A549 (cell line): ENCODE measurements around the gene LINGO3. TPM values are rescaled to one million over a fixed set of nuclear protein-coding genes. Genes with fewer than 3 reads are reported as not detected.

Experiments used
- ATAC-seq, 2 experiments: fragments of 200-7000 bp in 1 of 2; fragments of >200 bp in 1 of 2; cut with Nextera tagmentation in 1 of 2; cut with Tn5 transposase in 1 of 2; 3 replicates each; pipeline versions ENCODE4 v1.8.0 to v1.9.1; 2018 to 2020; ENCODE audit warnings: mild to moderate bottlenecking in 1 of 2, moderate library complexity in 1 of 2
- CTCF ChIA-PET: fragments of 300-600 bp; sonication (Branson Sonifier 250); formaldehyde crosslinking; extraction: SDS; loops from one replicate; lab custom pipeline; 2021; ENCODE audit warnings: antibody characterized with exemption, inconsistent platforms; lab: Yijun Ruan, JAX
- POLR2A ChIA-PET: fragments of 350-600 bp; formaldehyde crosslinking; extraction: SDS; loops from one replicate; lab custom pipeline; 2021; ENCODE audit warnings: antibody characterized with exemption, inconsistent platforms; lab: Yijun Ruan, JAX
- DNase-seq, 2 experiments: peaks; one replicate each; pipeline versions ENCODE4 v3.0.0 to v3.0.0-alpha.2; 2011 to 2016; ENCODE audit warnings: low read depth in 1 of 2, low spot score in 1 of 2
- FAIRE-seq: peaks from 2 replicates; lab custom pipeline; 2011; peaks lifted over from hg19 to GRCh38; lab: Jason Lieb, UNC
- H3K27ac ChIP-seq, 2 experiments: fragments of >200 bp; sonication (Bioruptor Twin); formaldehyde crosslinking; 3 replicates each; pipeline ENCODE4 v1.5.1; 2016 to 2017
- H3K4me1 ChIP-seq: fragments of >200 bp; sonication (Bioruptor Twin); formaldehyde crosslinking; 3 replicates; pipeline ENCODE4 v1.6.1; 2016
- H3K4me2 ChIP-seq: fragments of >200 bp; sonication (Bioruptor Twin); formaldehyde crosslinking; 3 replicates; pipeline ENCODE4 v1.6.1; 2016
- H3K4me3 ChIP-seq: fragments of >200 bp; sonication (Bioruptor Twin); formaldehyde crosslinking; 3 replicates; pipeline ENCODE4 v1.5.1; 2016
- H3K9me3 ChIP-seq: fragments of >200 bp; sonication (Bioruptor Twin); formaldehyde crosslinking; 3 replicates; pipeline ENCODE4 v1.6.1; 2016
- CHD2 ChIP-seq: fragments of 150-350 bp; IDR thresholded peaks from 2 replicates; pipeline ENCODE4 v1.6.1; 2014; ENCODE audit warnings: low read length; ENCODE audit not compliant: partially characterized antibody
- E2F6 ChIP-seq: IDR thresholded peaks from 2 replicates; pipeline ENCODE4 v1.6.1; 2012; ENCODE audit warnings: low read depth, borderline replicate concordance
- EP300 ChIP-seq, 2 experiments: fragments of >200 bp; sonication (Bioruptor Twin); formaldehyde crosslinking; IDR thresholded peaks; 2 replicates in 1 of 2; 3 replicates in 1 of 2; pipeline ENCODE4 v1.6.1; 2016 to 2017
- ESRRA ChIP-seq: fragments of 150-350 bp; IDR thresholded peaks from 2 replicates; pipeline ENCODE4 v1.6.1; 2014; ENCODE audit warnings: mild to moderate bottlenecking, low read length, borderline replicate concordance
- FOSB ChIP-seq: fragments of 250-450 bp; sonication (Bioruptor Pico); IDR thresholded peaks from 2 replicates; pipeline ENCODE4 v1.5.0; 2020; ENCODE audit warnings: mild to moderate bottlenecking, moderate library complexity
- HDAC2 ChIP-seq: fragments of 200-600 bp; sonication (generic); IDR thresholded peaks from 2 replicates; pipeline ENCODE4 v1.6.1; 2016
- HOXB5 ChIP-seq: fragments of 250-450 bp; sonication (Bioruptor Pico); IDR thresholded peaks from 2 replicates; pipeline ENCODE4 v1.5.0; 2020; ENCODE audit warnings: mild to moderate bottlenecking, moderate library complexity
- KDM1A ChIP-seq: fragments of 200-600 bp; sonication (generic); IDR thresholded peaks from 2 replicates; pipeline ENCODE4 v1.6.1; 2016; ENCODE audit warnings: low read depth, mild to moderate bottlenecking
- KDM5A ChIP-seq: fragments of 200-600 bp; sonication (generic); IDR thresholded peaks from 2 replicates; pipeline ENCODE4 v1.6.1; 2016; ENCODE audit warnings: antibody characterized with exemption, mild to moderate bottlenecking
- MAX ChIP-seq: IDR thresholded peaks from 2 replicates; pipeline ENCODE4 v1.6.1; 2012
- MAZ ChIP-seq: fragments of 150-350 bp; IDR thresholded peaks from 2 replicates; pipeline ENCODE4 v1.6.1; 2014; ENCODE audit warnings: antibody characterized with exemption, low read depth, low read length, borderline replicate concordance
- MYC ChIP-seq: IDR thresholded peaks from 2 replicates; pipeline ENCODE4 v1.6.1; 2012; ENCODE audit warnings: mild to moderate bottlenecking, inconsistent platforms, low read length, improper control_type of control experiment, borderline replicate concordance
- NFE2L2 ChIP-seq: fragments of 150-350 bp; conservative IDR thresholded peaks from 2 replicates; pipeline ENCODE4 v1.6.1; 2014; ENCODE audit warnings: low read length
- NR3C1 ChIP-seq: fragments of >200 bp; sonication (Bioruptor Twin); formaldehyde crosslinking; IDR thresholded peaks from 3 replicates; pipeline ENCODE4 v1.6.1; 2017
- POLR2AphosphoS2 ChIP-seq: conservative IDR thresholded peaks from 2 replicates; pipeline ENCODE4 v1.6.1; 2012; ENCODE audit warnings: low read length, improper control_type of control experiment, inconsistent platforms
- REST ChIP-seq: fragments of 200-600 bp; sonication (generic); IDR thresholded peaks from 2 replicates; pipeline ENCODE4 v1.6.1; 2016; ENCODE audit warnings: antibody characterized with exemption, mild to moderate bottlenecking, moderate library complexity
- RFX5 ChIP-seq: fragments of 450-650 bp; IDR thresholded peaks from 2 replicates; pipeline ENCODE4 v1.7.1; 2014; ENCODE audit warnings: antibody characterized with exemption, mild to moderate bottlenecking, moderate library complexity
- RNF2 ChIP-seq: fragments of 200-600 bp; sonication (generic); IDR thresholded peaks from 2 replicates; pipeline ENCODE4 v1.6.1; 2016; ENCODE audit warnings: low read depth, mild to moderate bottlenecking, antibody characterized with exemption, moderate library complexity, borderline replicate concordance
- SMC3 ChIP-seq: fragments of >200 bp; sonication (Bioruptor Twin); formaldehyde crosslinking; IDR thresholded peaks from 3 replicates; pipeline ENCODE4 v1.6.1; 2018; ENCODE audit warnings: inconsistent platforms
- SREBF2 ChIP-seq: fragments of 450-650 bp; IDR thresholded peaks from 2 replicates; pipeline ENCODE4 v1.6.1; 2014; ENCODE audit warnings: mild to moderate bottlenecking, moderate library complexity
- TFCP2L1 ChIP-seq: fragments of 250-450 bp; sonication (Bioruptor Pico); IDR thresholded peaks from 2 replicates; pipeline ENCODE4 v1.5.0; 2021; ENCODE audit warnings: mild to moderate bottlenecking
- TP53 ChIP-seq: fragments of 250-450 bp; sonication (Bioruptor Pico); IDR thresholded peaks from 2 replicates; pipeline ENCODE4 v1.5.0; 2021; ENCODE audit warnings: mild to moderate bottlenecking, moderate library complexity
- ZC3H11A ChIP-seq: fragments of 450-650 bp; IDR thresholded peaks from 2 replicates; pipeline ENCODE4 v1.6.1; 2014; ENCODE audit warnings: antibody characterized with exemption, mild to moderate bottlenecking
- ZFP36 ChIP-seq: fragments of 450-650 bp; IDR thresholded peaks from 2 replicates; pipeline ENCODE4 v1.6.1; 2014; ENCODE audit warnings: borderline replicate concordance; ENCODE audit not compliant: partially characterized antibody
- ZNF302 ChIP-seq: fragments of 250-450 bp; sonication (Bioruptor Pico); IDR thresholded peaks from 2 replicates; pipeline ENCODE4 v1.9.0; 2021; ENCODE audit warnings: inconsistent platforms, mild to moderate bottlenecking, moderate library complexity
- WGBS: methylation state at CpG from one replicate; pipeline ENCODE4 v1.1.6; 2017; ENCODE audit errors: missing lambda C conversion rate; 5-methylcytosine and 5-hydroxymethylcytosine counted together
- polyA plus RNA-seq, 4 experiments: library from polyadenylated mRNA; depleted of rRNA in 3 of 4; stranded (reverse); fragments of >200 nt; fragmentation: RNase III in 1 of 4; extraction: RNeasy Plus Mini Kit Qiagen cat#74134 plus additional on column Dnase treatment in 1 of 4; gene quantifications; 2 replicates in 3 of 4; 3 replicates in 1 of 4; pipeline ENCODE4 v1.2.3, GENCODE V29; 2011 to 2017

LINGO3 gene
- polyA plus RNA-seq, 2 of the 4 experiments (the other 2 are of a cell fraction): not detected

- TF ChIP-seq EP300 (IDR thresholded peaks at IDR 0.05) (no peak), KDM5A (no peak), HDAC2 (no peak)
- no peak for FAIRE-seq
- H3K27ac ChIP-seq: no peak overlapping the region
- ATAC-seq: no peak
- H3K4me2 ChIP-seq: no peak overlapping the region
- H3K9me3 ChIP-seq: no peaks in the 10 kb centered on the region
- WGBS: 90% methylated on average over 7 of the region's 17 CpGs
- ChIA-PET POLR2A (no interaction called here), CTCF (no interaction called here)
- no peak overlapping the region for H3K4me3 ChIP-seq
- no peak for DNase-seq
- no peaks in the 10 kb centered on the region for H3K4me1 ChIP-seq
Observed at GRCh38 chr19:2300533-2300932, 7.4 kb downstream of the LINGO3 start.

GRCh38 chr19:2296141-2296540 lies 11.8 kb downstream of the LINGO3 start:
- ATAC-seq (no peak), DNase-seq (no peak), FAIRE-seq (no peak)
- no peaks in the 10 kb centered on the region for H3K4me1 ChIP-seq
- POLR2A ChIA-PET: no interaction called here
- no peak overlapping the region for H3K4me2 ChIP-seq
- TF ChIP-seq ZFP36: no peak
- TF ChIP-seq NFE2L2: no peak
- no peak for TF ChIP-seq MAX
- TF ChIP-seq HDAC2: no peak
- no peak for TF ChIP-seq KDM1A
- TF ChIP-seq RFX5: no peak
- no peak for TF ChIP-seq ZNF302 (CRISPR knock-in tag)
- CTCF ChIA-PET: no interaction called here
- H3K27ac ChIP-seq: no peak overlapping the region
- 81% methylated on average over 15 of the region's 16 CpGs for WGBS
- no peak overlapping the region for H3K4me3 ChIP-seq
- no peaks in the 10 kb centered on the region for H3K9me3 ChIP-seq

- Histone ChIP-seq H3K9me3 (no peaks in the 10 kb centered on the region), H3K4me2 (no peak overlapping the region), H3K4me1 (peaks cover under 1% of the 10 kb centered on the region; the same call in 2 of the 3 replicates), H3K4me3 (no peak overlapping the region), H3K27ac (no peak overlapping the region)
- ChIA-PET CTCF (interaction anchor here (1.3 kb wide), 1 partner anchor 21 kb away, joined by 3 read pairs; no protein-coding TSS in a partner anchor), POLR2A (no interaction called here)
- 77% methylated on average over 22 of the region's 26 CpGs for WGBS
- TF ChIP-seq TFCP2L1 (CRISPR knock-in tag) (no peak), MYC (no peak), MAZ (no peak), FOSB (CRISPR knock-in tag) (no peak), KDM1A (no peak), SMC3 (no peak), NR3C1 (no peak), HOXB5 (no peak), TP53 (CRISPR knock-in tag) (no peak), ESRRA (no peak)
- DNase-seq (no peak), ATAC-seq (no peak), FAIRE-seq (no peak)
Observed at GRCh38 chr19:2294687-2295335, 13.1 kb downstream of the LINGO3 start.

- no peak overlapping the region for H3K27ac ChIP-seq
- no peak for FAIRE-seq
- peaks cover 5% of the 10 kb centered on the region; the same call in 2 of the 3 replicates for H3K4me1 ChIP-seq
- no peaks in the 10 kb centered on the region for H3K9me3 ChIP-seq
- peak overlapping the region; percentile 88 for H3K4me2 ChIP-seq
- no peak for DNase-seq
- POLR2A ChIA-PET: no interaction called here
- CTCF ChIA-PET: interaction anchor here (2.7 kb wide), 1 partner anchor 17 kb away, joined by 6 read pairs; no protein-coding TSS in a partner anchor
- TF ChIP-seq EP300 (IDR thresholded peaks at IDR 0.05) (no peak), FOSB (CRISPR knock-in tag) (no peak), POLR2AphosphoS2 (no peak), SREBF2 (no peak), E2F6 (0 out of 2 replicates have a peak, but pooled peaks have one; percentile 29), ZC3H11A (no peak), CHD2 (no peak), KDM5A (no peak), MAX (peak; percentile 57), RNF2 (no peak), REST (no peak)
- H3K4me3 ChIP-seq: no peak overlapping the region
- 34% methylated on average over 19 of the region's 67 CpGs for WGBS
- peak; percentile 6 to 58; a peak in 3 of 6 replicates for ATAC-seq
Observed at GRCh38 chr19:2291185-2291751, 16.7 kb downstream of the LINGO3 start.
